ENCODE measurements around the gene CCDC197. TPM values are rescaled to one million over a fixed set of nuclear protein-coding genes. Genes with fewer than 3 reads are reported as not detected.

The CCDC197 gene
- total and polyA plus RNA-seq, 4 donors: not detected

DNA sequence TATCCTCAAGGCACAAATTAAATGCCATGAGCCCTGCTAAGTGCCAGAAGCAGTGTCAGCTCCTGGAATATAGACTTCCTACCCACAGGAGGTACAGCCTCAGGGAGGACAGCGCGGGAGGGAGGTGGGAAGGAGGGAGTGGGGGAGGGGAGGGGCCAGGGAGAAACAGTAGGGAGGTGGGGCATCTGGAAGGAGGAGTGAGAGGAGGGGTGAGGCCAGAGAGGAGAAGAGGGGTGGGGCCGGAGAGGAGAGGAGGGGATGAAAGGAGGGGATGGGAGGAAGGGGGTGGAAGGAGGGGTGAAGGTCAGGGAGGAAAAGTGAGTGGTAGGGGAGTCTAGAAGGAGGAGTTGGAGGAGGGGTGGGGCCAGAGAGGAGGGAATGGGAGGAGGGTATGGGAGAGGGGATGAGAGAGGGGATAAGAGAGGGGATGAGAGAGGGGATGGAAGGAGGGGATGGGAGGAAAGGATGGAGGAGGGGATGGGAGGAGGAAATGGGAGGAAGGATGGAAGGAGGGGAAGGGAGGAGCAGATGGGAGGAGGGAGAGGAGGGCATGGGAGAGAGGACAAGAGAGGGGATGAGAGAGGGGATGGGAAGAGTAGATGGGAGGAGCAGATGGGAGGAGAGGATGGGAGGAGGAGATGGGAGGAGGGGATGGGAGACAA is 9.2 kb upstream of the CCDC197 start:
- DNase-seq (ENCODE audit: low spot score): no peak
- no peak overlapping the region for H3K9ac ChIP-seq (ENCODE audit: low read depth in 1 of 2, low read length in 2 of 2)
- no peaks in the 10 kb centered on the region for H3K4me1 ChIP-seq (ENCODE audit: control insufficient read depth in 4 of 4, insufficient read depth in 4 of 4, low read length in 3 of 4)
- TF ChIP-seq SP1 (IDR thresholded peaks at IDR 0.05) (no peak), MAX (IDR thresholded peaks at IDR 0.05) (no peak), JUND (IDR thresholded peaks at IDR 0.05) (no peak), REST (IDR thresholded peaks at IDR 0.05) (no peak), FOXA2 (IDR thresholded peaks at IDR 0.05) (no peak), GABPA (IDR thresholded peaks at IDR 0.05 in 1 of 2, conservative IDR thresholded peaks at IDR 0.05 in 1 of 2) (no peak), TAF1 (conservative IDR thresholded peaks at IDR 0.05) (no peak), FOXA1 (IDR thresholded peaks at IDR 0.05) (no peak), HNF4A (conservative IDR thresholded peaks at IDR 0.05) (no peak), EGR1 (IDR thresholded peaks at IDR 0.05; ENCODE audit: low read depth in 2 of 2) (no peak), CTCF (IDR thresholded peaks at IDR 0.05; ENCODE audit: low read depth, low read length, missing input control) (no peak), HNF4G (IDR thresholded peaks at IDR 0.05) (no peak), YY1 (IDR thresholded peaks at IDR 0.05) (no peak), RXRA (IDR thresholded peaks at IDR 0.05) (no peak), NR2F2 (IDR thresholded peaks at IDR 0.05) (no peak), RAD21 (IDR thresholded peaks at IDR 0.05) (no peak)
- TF ChIP-seq, protein P1, sequence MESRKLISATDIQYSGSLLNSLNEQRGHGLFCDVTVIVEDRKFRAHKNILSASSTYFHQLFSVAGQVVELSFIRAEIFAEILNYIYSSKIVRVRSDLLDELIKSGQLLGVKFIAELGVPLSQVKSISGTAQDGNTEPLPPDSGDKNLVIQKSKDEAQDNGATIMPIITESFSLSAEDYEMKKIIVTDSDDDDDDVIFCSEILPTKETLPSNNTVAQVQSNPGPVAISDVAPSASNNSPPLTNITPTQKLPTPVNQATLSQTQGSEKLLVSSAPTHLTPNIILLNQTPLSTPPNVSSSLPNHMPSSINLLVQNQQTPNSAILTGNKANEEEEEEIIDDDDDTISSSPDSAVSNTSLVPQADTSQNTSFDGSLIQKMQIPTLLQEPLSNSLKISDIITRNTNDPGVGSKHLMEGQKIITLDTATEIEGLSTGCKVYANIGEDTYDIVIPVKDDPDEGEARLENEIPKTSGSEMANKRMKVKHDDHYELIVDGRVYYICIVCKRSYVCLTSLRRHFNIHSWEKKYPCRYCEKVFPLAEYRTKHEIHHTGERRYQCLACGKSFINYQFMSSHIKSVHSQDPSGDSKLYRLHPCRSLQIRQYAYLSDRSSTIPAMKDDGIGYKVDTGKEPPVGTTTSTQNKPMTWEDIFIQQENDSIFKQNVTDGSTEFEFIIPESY (IDR thresholded peaks at IDR 0.05): no peak
- TF ChIP-seq, protein P2, sequence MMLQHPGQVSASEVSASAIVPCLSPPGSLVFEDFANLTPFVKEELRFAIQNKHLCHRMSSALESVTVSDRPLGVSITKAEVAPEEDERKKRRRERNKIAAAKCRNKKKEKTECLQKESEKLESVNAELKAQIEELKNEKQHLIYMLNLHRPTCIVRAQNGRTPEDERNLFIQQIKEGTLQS (IDR thresholded peaks at IDR 0.05): no peak
- no peaks in the 10 kb centered on the region for H3K27me3 ChIP-seq (ENCODE audit: control insufficient read depth in 4 of 4, insufficient read depth in 4 of 4, low read length in 3 of 4)
- no peaks in the 10 kb centered on the region for H3K36me3 ChIP-seq (ENCODE audit: control insufficient read depth in 4 of 4, insufficient read depth in 3 of 4, low read depth in 1 of 4, low read length in 3 of 4)
- WGBS: 68% methylated on average over 3 of the region's 3 CpGs
- no peaks in the 10 kb centered on the region for H3K9me3 ChIP-seq (ENCODE audit: control insufficient read depth in 4 of 4, low read length in 3 of 4)
- H3K4me3 ChIP-seq (ENCODE audit: low read depth in 1 of 3, low read length in 3 of 3): no peak overlapping the region
- H3K27ac ChIP-seq (ENCODE audit: low read depth in 1 of 2, low read length in 2 of 2): no peak overlapping the region
